HEK293 (cell line): ENCODE data around the gene GRK5.

ENCODE experiments used
- CTCF ChIA-PET: fragments of 350-600 bp; formaldehyde crosslinking; extraction: SDS; loops from one replicate; lab custom pipeline; 2021; ENCODE audit warnings: antibody characterized with exemption; lab: Yijun Ruan, JAX
- POLR2A ChIA-PET: fragments of 300-600 bp; formaldehyde crosslinking; extraction: SDS; loops from one replicate; lab custom pipeline; 2020; ENCODE audit warnings: antibody characterized with exemption, inconsistent platforms; lab: Yijun Ruan, JAX
- H3K27ac ChIP-seq: fragments of 200-500 bp; sonication (Bioruptor generic); 2 replicates; pipeline ENCODE4 v1.5.1; 2014; ENCODE audit warnings: low read depth, low read length, control low read depth, inconsistent platforms; ENCODE audit errors: extremely low read depth
- H3K36me3 ChIP-seq, 2 experiments: fragments of 200-500 bp in 1 of 2; sonication (Bioruptor generic) in 1 of 2; 1 replicate in 1 of 2; 2 replicates in 1 of 2; pipeline ENCODE4 v1.5.1; 2014 to 2017; ENCODE audit warnings: inconsistent platforms in 2 of 2, low read length in 2 of 2; ENCODE audit not compliant: control insufficient read depth in 2 of 2, insufficient read depth in 1 of 2
- H3K4me1 ChIP-seq: fragments of 200-500 bp; sonication (Bioruptor generic); 2 replicates; pipeline ENCODE4 v1.5.1; 2014; ENCODE audit warnings: mild to moderate bottlenecking, low read length, inconsistent platforms; ENCODE audit not compliant: control insufficient read depth, insufficient read depth
- H3K4me3 ChIP-seq: 2 replicates; pipeline ENCODE4 v1.5.1; 2011; ENCODE audit warnings: low read depth, mild to moderate bottlenecking, control low read depth, low read length, moderate library complexity
- H3K9me3 ChIP-seq: fragments of 200-500 bp; sonication (Bioruptor generic); 2 replicates; pipeline ENCODE4 v1.5.1; 2014; ENCODE audit warnings: low read depth, low read length, inconsistent platforms; ENCODE audit not compliant: control insufficient read depth, insufficient read depth
- BCL11A ChIP-seq: fragments of 450-650 bp; formaldehyde crosslinking; IDR thresholded peaks from 2 replicates; pipeline ENCODE4 v1.5.1; 2016; ENCODE audit warnings: low read depth, missing biosample characterization, missing genetic modification characterization
- EGR2 ChIP-seq: fragments of 450-650 bp; formaldehyde crosslinking; IDR thresholded peaks from 2 replicates; pipeline ENCODE4 v1.5.1; 2016; ENCODE audit warnings: low read depth, missing biosample characterization, missing genetic modification characterization
- GLI2 ChIP-seq: fragments of 450-650 bp; formaldehyde crosslinking; IDR thresholded peaks from 2 replicates; pipeline ENCODE4; 2017; ENCODE audit warnings: missing biosample characterization, missing genetic modification characterization, low read depth, borderline replicate concordance
- IKZF3 ChIP-seq: fragments of 450-650 bp; IDR thresholded peaks from 2 replicates; pipeline ENCODE4 v1.5.0; 2018; ENCODE audit warnings: missing biosample characterization, mild to moderate bottlenecking, missing genetic modification characterization, moderate library complexity
- SALL2 ChIP-seq: fragments of 450-650 bp; formaldehyde crosslinking; IDR thresholded peaks from 2 replicates; pipeline ENCODE4 v1.5.0; 2017; ENCODE audit warnings: missing biosample characterization, mild to moderate bottlenecking, missing genetic modification characterization, borderline replicate concordance
- SP7 ChIP-seq: fragments of 450-650 bp; formaldehyde crosslinking; IDR thresholded peaks from 2 replicates; pipeline ENCODE4 v1.5.1; 2016; ENCODE audit warnings: missing biosample characterization, missing genetic modification characterization
- ZNF10 ChIP-seq: fragments of 450-650 bp; formaldehyde crosslinking; IDR thresholded peaks from 2 replicates; pipeline ENCODE4 v1.5.1; 2017; ENCODE audit warnings: missing biosample characterization, missing genetic modification characterization
- ZNF121 ChIP-seq: fragments of 450-650 bp; formaldehyde crosslinking; IDR thresholded peaks from 2 replicates; pipeline ENCODE4 v1.5.1; 2016; ENCODE audit warnings: missing biosample characterization, missing genetic modification characterization
- ZNF132 ChIP-seq: fragments of 450-650 bp; formaldehyde crosslinking; IDR thresholded peaks from 2 replicates; pipeline ENCODE4 v1.5.1; 2017; ENCODE audit warnings: missing biosample characterization, missing genetic modification characterization, borderline replicate concordance
- ZNF18 ChIP-seq: fragments of 450-650 bp; formaldehyde crosslinking; IDR thresholded peaks from 2 replicates; pipeline ENCODE4 v1.5.1; 2016; ENCODE audit warnings: missing biosample characterization, missing genetic modification characterization
- ZNF221 ChIP-seq: fragments of 450-650 bp; formaldehyde crosslinking; IDR thresholded peaks from 2 replicates; pipeline ENCODE4 v1.5.1; 2017; ENCODE audit warnings: missing biosample characterization, missing genetic modification characterization, borderline replicate concordance
- ZNF426 ChIP-seq: fragments of 450-650 bp; formaldehyde crosslinking; IDR thresholded peaks from 2 replicates; pipeline ENCODE4 v1.5.1; 2017; ENCODE audit warnings: missing biosample characterization, missing genetic modification characterization, mild to moderate bottlenecking, inconsistent platforms, moderate library complexity
- ZNF48 ChIP-seq: fragments of 450-650 bp; formaldehyde crosslinking; IDR thresholded peaks from 2 replicates; pipeline ENCODE4 v1.5.1; 2016; ENCODE audit warnings: missing biosample characterization, missing genetic modification characterization
- ZNF610 ChIP-seq: fragments of 450-650 bp; formaldehyde crosslinking; IDR thresholded peaks from 2 replicates; pipeline ENCODE4 v1.5.1; 2016; ENCODE audit warnings: missing biosample characterization, missing genetic modification characterization, borderline replicate concordance
- ZNF624 ChIP-seq: fragments of 450-650 bp; formaldehyde crosslinking; IDR thresholded peaks from 2 replicates; pipeline ENCODE4 v1.5.1; 2017; ENCODE audit warnings: missing biosample characterization, missing genetic modification characterization
- ZNF645 ChIP-seq: fragments of 450-650 bp; formaldehyde crosslinking; IDR thresholded peaks from 2 replicates; pipeline ENCODE4; 2016; ENCODE audit warnings: missing biosample characterization, missing genetic modification characterization
- ZNF76 ChIP-seq: fragments of 450-650 bp; formaldehyde crosslinking; IDR thresholded peaks from 2 replicates; pipeline ENCODE4; 2016; ENCODE audit warnings: low read depth, missing biosample characterization, missing genetic modification characterization, borderline replicate concordance
- ZNF785 ChIP-seq: fragments of 450-650 bp; formaldehyde crosslinking; IDR thresholded peaks from 2 replicates; pipeline ENCODE4 v1.5.1; 2016; ENCODE audit warnings: missing biosample characterization, missing genetic modification characterization
- TF ChIP-seq, protein P1 (sequence below): fragments of 450-650 bp; IDR thresholded peaks from 2 replicates; pipeline ENCODE4 v1.5.1; 2018; ENCODE audit warnings: missing biosample characterization, missing genetic modification characterization
- TF ChIP-seq, protein P2 (sequence below): fragments of 450-650 bp; formaldehyde crosslinking; IDR thresholded peaks from 2 replicates; pipeline ENCODE4 v1.5.1; 2016; ENCODE audit warnings: missing biosample characterization, missing genetic modification characterization
- TF ChIP-seq, protein P3 (sequence below): fragments of 450-650 bp; formaldehyde crosslinking; IDR thresholded peaks from 2 replicates; pipeline ENCODE4 v1.5.1; 2017; ENCODE audit warnings: missing biosample characterization, missing genetic modification characterization

Gene GRK5

GRCh38 chr10:119426699-119427098, 219.3 kb downstream of the GRK5 start (continued):
- TF ChIP-seq, protein P1, sequence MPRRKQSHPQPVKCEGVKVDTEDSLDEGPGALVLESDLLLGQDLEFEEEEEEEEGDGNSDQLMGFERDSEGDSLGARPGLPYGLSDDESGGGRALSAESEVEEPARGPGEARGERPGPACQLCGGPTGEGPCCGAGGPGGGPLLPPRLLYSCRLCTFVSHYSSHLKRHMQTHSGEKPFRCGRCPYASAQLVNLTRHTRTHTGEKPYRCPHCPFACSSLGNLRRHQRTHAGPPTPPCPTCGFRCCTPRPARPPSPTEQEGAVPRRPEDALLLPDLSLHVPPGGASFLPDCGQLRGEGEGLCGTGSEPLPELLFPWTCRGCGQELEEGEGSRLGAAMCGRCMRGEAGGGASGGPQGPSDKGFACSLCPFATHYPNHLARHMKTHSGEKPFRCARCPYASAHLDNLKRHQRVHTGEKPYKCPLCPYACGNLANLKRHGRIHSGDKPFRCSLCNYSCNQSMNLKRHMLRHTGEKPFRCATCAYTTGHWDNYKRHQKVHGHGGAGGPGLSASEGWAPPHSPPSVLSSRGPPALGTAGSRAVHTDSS (tag by site-specific recombination) = peak; percentile 80
- TF ChIP-seq GLI2 (tag by site-specific recombination) (no peak), ZNF610 (tag by site-specific recombination) (no peak), ZNF48 (no peak), ZNF10 (tag by site-specific recombination) (peak; percentile 85; the same call in 1 of the 2 replicates), ZNF426 (tag by site-specific recombination) (no peak), ZNF76 (tag by site-specific recombination) (no peak)

DNA sequence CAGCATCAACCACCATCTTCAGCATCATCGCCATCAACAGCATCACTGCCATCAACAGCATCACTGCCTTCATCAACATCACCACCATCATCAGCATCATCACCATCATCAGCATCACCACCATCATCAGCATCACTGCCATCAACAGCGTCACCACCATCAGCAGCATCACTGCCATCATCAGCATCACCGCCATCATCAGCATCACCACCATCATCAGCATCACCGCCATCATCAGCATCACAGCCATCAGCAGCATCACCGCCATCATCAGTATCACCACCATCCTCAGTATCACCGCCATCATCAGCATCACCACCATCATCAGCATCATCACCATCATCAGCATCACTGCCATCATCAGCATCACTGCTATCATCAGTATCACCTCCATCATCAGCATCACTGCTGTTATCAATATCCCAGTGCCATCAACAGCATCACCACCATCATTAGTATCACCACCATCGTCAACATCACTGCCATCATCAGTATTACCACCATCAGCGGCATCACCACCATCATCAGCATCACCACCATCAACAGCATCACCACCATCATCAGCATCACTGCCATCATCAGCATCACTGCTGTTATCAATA, 220.0 kb downstream of the GRK5 start:
- Histone ChIP-seq H3K27ac (no peak overlapping the region), H3K36me3 (peaks cover 5 to 17% of the 10 kb centered on the region in 2 experiments; a peak in 2 of 3 replicates), H3K4me3 (no peak overlapping the region), H3K9me3 (no peaks in the 10 kb centered on the region), H3K4me1 (no peaks in the 10 kb centered on the region)
- ChIA-PET CTCF (no interaction called here), POLR2A (no interaction called here)
- TF ChIP-seq, protein P2, sequence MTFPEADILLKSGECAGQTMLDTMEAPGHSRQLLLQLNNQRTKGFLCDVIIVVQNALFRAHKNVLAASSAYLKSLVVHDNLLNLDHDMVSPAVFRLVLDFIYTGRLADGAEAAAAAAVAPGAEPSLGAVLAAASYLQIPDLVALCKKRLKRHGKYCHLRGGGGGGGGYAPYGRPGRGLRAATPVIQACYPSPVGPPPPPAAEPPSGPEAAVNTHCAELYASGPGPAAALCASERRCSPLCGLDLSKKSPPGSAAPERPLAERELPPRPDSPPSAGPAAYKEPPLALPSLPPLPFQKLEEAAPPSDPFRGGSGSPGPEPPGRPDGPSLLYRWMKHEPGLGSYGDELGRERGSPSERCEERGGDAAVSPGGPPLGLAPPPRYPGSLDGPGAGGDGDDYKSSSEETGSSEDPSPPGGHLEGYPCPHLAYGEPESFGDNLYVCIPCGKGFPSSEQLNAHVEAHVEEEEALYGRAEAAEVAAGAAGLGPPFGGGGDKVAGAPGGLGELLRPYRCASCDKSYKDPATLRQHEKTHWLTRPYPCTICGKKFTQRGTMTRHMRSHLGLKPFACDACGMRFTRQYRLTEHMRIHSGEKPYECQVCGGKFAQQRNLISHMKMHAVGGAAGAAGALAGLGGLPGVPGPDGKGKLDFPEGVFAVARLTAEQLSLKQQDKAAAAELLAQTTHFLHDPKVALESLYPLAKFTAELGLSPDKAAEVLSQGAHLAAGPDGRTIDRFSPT (tag by site-specific recombination) = 0 out of 2 replicates have a peak, but pooled peaks have one; percentile 32
- TF ChIP-seq ZNF121 (no peak), ZNF10 (tag by site-specific recombination) (peak; percentile 74; the same call in 1 of the 2 replicates), GLI2 (tag by site-specific recombination) (no peak), IKZF3 (tag by site-specific recombination) (no peak), ZNF221 (no peak)
- TF ChIP-seq, protein P3, sequence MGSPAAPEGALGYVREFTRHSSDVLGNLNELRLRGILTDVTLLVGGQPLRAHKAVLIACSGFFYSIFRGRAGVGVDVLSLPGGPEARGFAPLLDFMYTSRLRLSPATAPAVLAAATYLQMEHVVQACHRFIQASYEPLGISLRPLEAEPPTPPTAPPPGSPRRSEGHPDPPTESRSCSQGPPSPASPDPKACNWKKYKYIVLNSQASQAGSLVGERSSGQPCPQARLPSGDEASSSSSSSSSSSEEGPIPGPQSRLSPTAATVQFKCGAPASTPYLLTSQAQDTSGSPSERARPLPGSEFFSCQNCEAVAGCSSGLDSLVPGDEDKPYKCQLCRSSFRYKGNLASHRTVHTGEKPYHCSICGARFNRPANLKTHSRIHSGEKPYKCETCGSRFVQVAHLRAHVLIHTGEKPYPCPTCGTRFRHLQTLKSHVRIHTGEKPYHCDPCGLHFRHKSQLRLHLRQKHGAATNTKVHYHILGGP (tag by site-specific recombination) = no peak
- TF ChIP-seq, protein P1 (tag by site-specific recombination) = peak; percentile 66

- Histone ChIP-seq H3K9me3 (no peaks in the 10 kb centered on the region), H3K4me3 (no peak overlapping the region), H3K27ac (no peak overlapping the region), H3K36me3 (peaks cover 5 to 17% of the 10 kb centered on the region in 2 experiments; a peak in 2 of 3 replicates), H3K4me1 (no peaks in the 10 kb centered on the region)
- ChIA-PET CTCF (interaction anchor here (0.6 to 1.5 kb wide), 3 partner anchors 62 to 230 kb away, joined by 3 to 5 read pairs (median 4); no protein-coding TSS in a partner anchor), POLR2A (no interaction called here)
- TF ChIP-seq IKZF3 (tag by site-specific recombination) = no peak
- TF ChIP-seq SP7 = 0 out of 2 replicates have a peak, but pooled peaks have one; percentile 16
- TF ChIP-seq ZNF132 = no peak
- TF ChIP-seq ZNF645 (tag by site-specific recombination) = no peak
- TF ChIP-seq SALL2 = no peak
- no peak for TF ChIP-seq BCL11A (tag by site-specific recombination)
- no peak for TF ChIP-seq ZNF624 (tag by site-specific recombination)
- TF ChIP-seq EGR2 (tag by site-specific recombination) = peak; percentile 95
- no peak for TF ChIP-seq ZNF18
- no peak for TF ChIP-seq ZNF785
Observed at GRCh38 chr10:119428789-119429188, 221.4 kb downstream of the GRK5 start.
